NB4 (cell line): ENCODE measurements around the gene NOX5.

ENCODE experiments used
- DNase-seq: peaks from one replicate; pipeline ENCODE4 v3.0.0; 2010; ENCODE audit warnings: low read depth
- H3K4me3 ChIP-seq: one replicate; pipeline ENCODE4 v1.5.1; 2011; ENCODE audit warnings: mild to moderate bottlenecking, low read depth, low read length, moderate library complexity
- CTCF ChIP-seq: IDR thresholded peaks from one replicate; pipeline ENCODE4 v1.5.1; 2012; ENCODE audit warnings: low read depth, low read length
- MAX ChIP-seq: IDR thresholded peaks from 2 replicates; pipeline ENCODE4 v1.6.1; 2011; ENCODE audit warnings: low read depth, low read length
- MYC ChIP-seq: IDR thresholded peaks from 2 replicates; pipeline ENCODE4 v1.6.1; 2011; ENCODE audit warnings: low read depth, low read length
- POLR2A ChIP-seq: IDR thresholded peaks from 2 replicates; pipeline ENCODE4 v1.6.1; 2011; ENCODE audit warnings: mild to moderate bottlenecking; ENCODE audit not compliant: insufficient read length; ENCODE audit errors: extremely low read depth

NOX5 gene

GRCh38 chr15:69036826-69037225 is 22.3 kb downstream of the NOX5 start:
- DNase-seq = no peak
- TF ChIP-seq POLR2A = no peak
- TF ChIP-seq MYC = no peak
- no peak for TF ChIP-seq MAX
- TF ChIP-seq CTCF = no peak
- H3K4me3 ChIP-seq = no peak overlapping the region

- TF ChIP-seq POLR2A = no peak
- no peak for TF ChIP-seq CTCF
- TF ChIP-seq MAX = no peak
- TF ChIP-seq MYC = no peak
- no peak for DNase-seq
- no peak overlapping the region for H3K4me3 ChIP-seq
These were observed 23.0 kb downstream of the NOX5 start for GRCh38 chr15:69037482-69037881.

- H3K4me3 ChIP-seq = no peak overlapping the region
- DNase-seq = no peak
- no peak for TF ChIP-seq CTCF
These were observed 23.5 kb downstream of the NOX5 start for GRCh38 chr15:69037977-69038376.

- TF ChIP-seq MYC (no peak), MAX (no peak), POLR2A (no peak), CTCF (no peak)
- no peak for DNase-seq
- H3K4me3 ChIP-seq = no peak overlapping the region
These were observed 24.0 kb downstream of the NOX5 start for GRCh38 chr15:69038508-69038907.

GRCh38 chr15:69039516-69040225 is 25.2 kb downstream of the NOX5 start:
- no peak overlapping the region for H3K4me3 ChIP-seq
- DNase-seq = no peak
- TF ChIP-seq MYC = no peak
- TF ChIP-seq MAX = no peak
- no peak for TF ChIP-seq CTCF
- TF ChIP-seq POLR2A = no peak

GRCh38 chr15:69042531-69042930 is 28.0 kb downstream of the NOX5 start:
- TF ChIP-seq POLR2A = no peak
- H3K4me3 ChIP-seq = no peak overlapping the region

More at GRCh38 chr15:69042531-69042930, 28.0 kb downstream of the NOX5 start:
- no peak for DNase-seq
